Keratinocyte (primary cell): ENCODE measurements around the gene LST1. TPM values are rescaled to one million over a fixed set of nuclear protein-coding genes. Genes with fewer than 3 reads are reported as not detected.

ENCODE experiments used
- DNase-seq: peaks from one replicate; pipeline ENCODE4 v3.0.0-alpha.2; 2011; ENCODE audit warnings: low read depth, missing footprints, low spot score
- FAIRE-seq: peaks from 2 replicates; lab custom pipeline; 2011; peaks lifted over from hg19 to GRCh38; lab: Jason Lieb, UNC
- H2AFZ ChIP-seq: 2 replicates; pipeline ENCODE4 v1.6.0; 2012; ENCODE audit warnings: low read length, control low read depth, inconsistent platforms; ENCODE audit not compliant: control insufficient read depth
- H3K27ac ChIP-seq: 2 replicates; pipeline ENCODE4 v1.5.1; 2011; ENCODE audit warnings: low read length; ENCODE audit not compliant: control insufficient read depth, insufficient read depth
- H3K27me3 ChIP-seq: 3 replicates; pipeline ENCODE4 v1.6.0; 2011; ENCODE audit warnings: low read length; ENCODE audit not compliant: control insufficient read depth, insufficient read depth; ENCODE audit errors: extremely low read depth
- H3K36me3 ChIP-seq, 2 experiments: 2 replicates in 1 of 2; 3 replicates in 1 of 2; pipeline ENCODE4 v1.5.1; 2011; ENCODE audit warnings: low read length in 2 of 2, mild to moderate bottlenecking in 1 of 2; ENCODE audit not compliant: control insufficient read depth in 2 of 2, insufficient read depth in 2 of 2; ENCODE audit errors: extremely low read depth in 1 of 2
- H3K4me1 ChIP-seq: 3 replicates; pipeline ENCODE4 v1.5.1; 2011; ENCODE audit warnings: low read length; ENCODE audit not compliant: control insufficient read depth, insufficient read depth; ENCODE audit errors: extremely low read depth
- H3K4me2 ChIP-seq: 3 replicates; pipeline ENCODE4 v1.6.0; 2011; ENCODE audit warnings: low read depth, low read length; ENCODE audit not compliant: control insufficient read depth, insufficient read depth; ENCODE audit errors: extremely low read depth
- H3K4me3 ChIP-seq, 3 experiments: fragments of 200-600 bp in 1 of 3; sonication (generic) in 1 of 3; 2 replicates in 2 of 3; 3 replicates in 1 of 3; pipeline ENCODE4 v1.5.1; 2011 to 2016; ENCODE audit warnings: low read length in 3 of 3, mild to moderate bottlenecking in 3 of 3, control low read depth in 2 of 3, inconsistent platforms in 1 of 3, low read depth in 1 of 3, mixed read lengths in 1 of 3, mixed run types in 1 of 3, moderate library complexity in 1 of 3; ENCODE audit not compliant: control insufficient read depth in 2 of 3, insufficient read depth in 2 of 3; ENCODE audit errors: extremely low read depth in 1 of 3
- H3K79me2 ChIP-seq: 2 replicates; pipeline ENCODE4 v1.6.0; 2012; ENCODE audit warnings: low read length; ENCODE audit not compliant: control insufficient read depth, insufficient read depth
- H3K9ac ChIP-seq: 3 replicates; pipeline ENCODE4 v1.6.0; 2011; ENCODE audit warnings: low read length; ENCODE audit not compliant: control insufficient read depth, insufficient read depth; ENCODE audit errors: extremely low read depth
- H3K9me1 ChIP-seq: 3 replicates; pipeline ENCODE4 v1.6.0; 2011; ENCODE audit warnings: low read length; ENCODE audit not compliant: control insufficient read depth, insufficient read depth; ENCODE audit errors: extremely low read depth
- H3K9me3 ChIP-seq: 2 replicates; pipeline ENCODE4 v1.5.1; 2012; ENCODE audit warnings: low read depth, low read length; ENCODE audit not compliant: control insufficient read depth
- H4K20me1 ChIP-seq: 3 replicates; pipeline ENCODE4 v1.6.0; 2011; ENCODE audit warnings: low read length; ENCODE audit not compliant: control insufficient read depth, insufficient read depth; ENCODE audit errors: extremely low read depth
- EZH2 ChIP-seq: IDR thresholded peaks from one replicate; pipeline ENCODE4 v1.6.1; 2012; ENCODE audit warnings: inconsistent platforms, mild to moderate bottlenecking, low read length, moderate library complexity
- dilution Hi-C: fragments of 300-500 bp; cut with MboI; formaldehyde crosslinking; loops from one replicate; pipeline ENCODE4 v1.7.0; 2020; ENCODE audit warnings: low sequenced_read_pairs; ENCODE audit not compliant: extremely low pct_ligation_motif_present
- polyA plus RNA-seq, 5 experiments: library from polyadenylated mRNA; depleted of rRNA in 3 of 5; stranded (reverse) in 3 of 5; stranded (forward) in 1 of 5; unstranded in 1 of 5; fragments of >200 nt; gene quantifications; 1 replicate in 1 of 5; 2 replicates in 3 of 5; 3 replicates in 1 of 5; pipeline versions ENCODE4 v1.2.1 to v1.2.3, GENCODE V29; 2011 to 2012; ENCODE audit warnings: missing spikeins in 2 of 5, low read depth in 1 of 5, low replicate concordance in 1 of 5
- TF ChIP-seq, protein P1 (sequence below), 3 experiments: IDR thresholded peaks in 1 of 3; conservative IDR thresholded peaks in 1 of 3; optimal IDR thresholded peaks in 1 of 3; 2 replicates in 2 of 3; 3 replicates in 1 of 3; pipeline versions ENCODE3 to v1.5.1; 2011; ENCODE audit warnings: low read length in 3 of 3, mild to moderate bottlenecking in 3 of 3, moderate library complexity in 2 of 3, control low read depth in 1 of 3, inconsistent platforms in 1 of 3; ENCODE audit not compliant: insufficient read depth in 2 of 3; ENCODE audit errors: extremely low read depth in 1 of 3

The LST1 gene
- polyA plus RNA-seq, 1 donor (not counting 4 experiments of a cell fraction or from before 2014, with no cell fraction given), result not detected

DNA sequence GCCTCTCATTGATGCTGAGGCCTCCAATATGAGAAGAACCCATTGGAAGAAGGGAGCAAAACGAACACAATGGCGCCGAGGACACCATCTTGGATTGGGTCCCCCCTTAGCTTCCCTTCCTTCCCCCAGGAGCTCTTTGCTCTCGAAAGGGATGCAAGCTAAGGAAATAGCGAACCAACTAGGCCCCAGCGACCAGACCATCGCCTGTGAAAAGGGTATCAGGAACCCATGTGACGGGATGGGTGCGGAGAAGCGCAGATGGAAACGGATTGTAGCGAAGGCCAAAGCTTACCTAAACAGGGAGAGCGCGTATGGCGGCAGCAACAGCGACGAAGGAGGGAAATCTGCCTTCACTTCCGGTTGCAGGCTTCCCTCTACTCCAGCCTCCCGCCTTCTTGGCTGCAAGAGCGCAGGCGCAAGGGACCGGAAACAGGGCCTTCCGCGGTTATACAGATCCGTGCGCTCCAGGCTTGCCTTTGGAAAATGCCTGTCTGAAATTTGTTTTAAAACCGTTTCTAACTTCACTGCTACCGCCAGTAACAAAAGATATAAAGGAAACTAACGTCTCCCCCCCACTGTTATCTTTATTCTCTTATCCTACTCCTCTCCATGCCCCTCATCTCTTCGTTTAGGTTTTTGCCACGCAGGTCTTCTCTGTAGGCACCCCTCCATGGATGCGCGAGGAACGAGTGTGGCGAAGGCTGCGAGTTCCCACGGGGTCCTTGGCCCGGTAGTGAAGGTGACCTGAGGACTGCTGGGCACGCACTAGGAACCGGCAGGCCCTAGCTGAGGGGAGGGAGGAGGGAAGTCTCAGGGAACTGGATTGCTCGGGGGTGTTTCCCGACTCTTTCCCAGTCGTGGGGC lies 44.2 kb upstream of the LST1 start, which contains the start of gene DDX39B:
Gene DDX39B, minus strand, starts transcription at position 346 of the 864 bp plus-strand sequence. CDS start 1,471 bp downstream, outside the sequence.
- peaks cover 29% of the 10 kb centered on the region for H4K20me1 ChIP-seq
- H2AFZ ChIP-seq, result peak within 1 kb of the TSS; percentile 91
- no peaks in the 10 kb centered on the region for H3K9me3 ChIP-seq
- FAIRE-seq (no peak), DNase-seq (peak; percentile 86)
- H3K79me2 ChIP-seq, result peaks cover 50% of the 10 kb centered on the region
- dilution Hi-C loops, result no loop called here
- H3K36me3 ChIP-seq, result peaks cover 9 to 27% of the 10 kb centered on the region in 2 experiments
- TF ChIP-seq, protein P1, sequence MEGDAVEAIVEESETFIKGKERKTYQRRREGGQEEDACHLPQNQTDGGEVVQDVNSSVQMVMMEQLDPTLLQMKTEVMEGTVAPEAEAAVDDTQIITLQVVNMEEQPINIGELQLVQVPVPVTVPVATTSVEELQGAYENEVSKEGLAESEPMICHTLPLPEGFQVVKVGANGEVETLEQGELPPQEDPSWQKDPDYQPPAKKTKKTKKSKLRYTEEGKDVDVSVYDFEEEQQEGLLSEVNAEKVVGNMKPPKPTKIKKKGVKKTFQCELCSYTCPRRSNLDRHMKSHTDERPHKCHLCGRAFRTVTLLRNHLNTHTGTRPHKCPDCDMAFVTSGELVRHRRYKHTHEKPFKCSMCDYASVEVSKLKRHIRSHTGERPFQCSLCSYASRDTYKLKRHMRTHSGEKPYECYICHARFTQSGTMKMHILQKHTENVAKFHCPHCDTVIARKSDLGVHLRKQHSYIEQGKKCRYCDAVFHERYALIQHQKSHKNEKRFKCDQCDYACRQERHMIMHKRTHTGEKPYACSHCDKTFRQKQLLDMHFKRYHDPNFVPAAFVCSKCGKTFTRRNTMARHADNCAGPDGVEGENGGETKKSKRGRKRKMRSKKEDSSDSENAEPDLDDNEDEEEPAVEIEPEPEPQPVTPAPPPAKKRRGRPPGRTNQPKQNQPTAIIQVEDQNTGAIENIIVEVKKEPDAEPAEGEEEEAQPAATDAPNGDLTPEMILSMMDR (optimal IDR thresholded peaks at IDR 0.05 in 1 of 3, IDR thresholded peaks at IDR 0.05 in 1 of 3, conservative IDR thresholded peaks at IDR 0.05 in 1 of 3; ENCODE audit: extremely low read depth in 1 of 3, insufficient read depth in 2 of 3, low read length in 3 of 3), result no peak
- TF ChIP-seq EZH2, result no peak
- H3K4me2 ChIP-seq, result peak within 1 kb of the TSS; percentile 98
- H3K4me1 ChIP-seq, result peaks cover 31% of the 10 kb centered on the region
- H3K9me1 ChIP-seq, result no peaks in the 10 kb centered on the region
- H3K27ac ChIP-seq, result peak within 1 kb of the TSS; percentile 98
- peak within 1 kb of the TSS; percentile 96 for H3K9ac ChIP-seq
- H3K4me3 ChIP-seq, result peak within 1 kb of the TSS; percentile 75 to 97 (median 96)
- H3K27me3 ChIP-seq, result no peaks in the 10 kb centered on the region

- Histone ChIP-seq H3K79me2 (peaks cover 40% of the 10 kb centered on the region), H3K4me3 (no peak overlapping the region), H3K9me1 (no peaks in the 10 kb centered on the region), H3K4me1 (peaks cover 34% of the 10 kb centered on the region), H3K27me3 (no peaks in the 10 kb centered on the region), H3K27ac (no peak overlapping the region), H3K36me3 (peaks cover 9 to 25% of the 10 kb centered on the region in 2 experiments), H3K9me3 (no peaks in the 10 kb centered on the region), H3K4me2 (no peak overlapping the region), H4K20me1 (peaks cover 24% of the 10 kb centered on the region), H2AFZ (no peak overlapping the region), H3K9ac (no peak overlapping the region)
- DNase-seq, result no peak
- no peak for FAIRE-seq
- dilution Hi-C loops, result no loop called here
- no peak for TF ChIP-seq EZH2
- TF ChIP-seq, protein P1 (optimal IDR thresholded peaks at IDR 0.05 in 1 of 3, IDR thresholded peaks at IDR 0.05 in 1 of 3, conservative IDR thresholded peaks at IDR 0.05 in 1 of 3; ENCODE audit: extremely low read depth in 1 of 3, insufficient read depth in 2 of 3, low read length in 3 of 3), result no peak
Observed at GRCh38 chr6:31543639-31544038, 42.4 kb upstream of the LST1 start.
